Femur (tissue), 1 donor: Measurements from ENCODE around the gene CTDP1.
"Not testable (repeated sequence)": the region's sequence is repeated elsewhere in the genome, so short reads cannot be mapped to it uniquely, and the experiment has no call there.

Experiments
- DNase-seq: peaks from one replicate; pipeline ENCODE4 v3.0.0-alpha.2; 2017

The CTDP1 gene

DNA sequence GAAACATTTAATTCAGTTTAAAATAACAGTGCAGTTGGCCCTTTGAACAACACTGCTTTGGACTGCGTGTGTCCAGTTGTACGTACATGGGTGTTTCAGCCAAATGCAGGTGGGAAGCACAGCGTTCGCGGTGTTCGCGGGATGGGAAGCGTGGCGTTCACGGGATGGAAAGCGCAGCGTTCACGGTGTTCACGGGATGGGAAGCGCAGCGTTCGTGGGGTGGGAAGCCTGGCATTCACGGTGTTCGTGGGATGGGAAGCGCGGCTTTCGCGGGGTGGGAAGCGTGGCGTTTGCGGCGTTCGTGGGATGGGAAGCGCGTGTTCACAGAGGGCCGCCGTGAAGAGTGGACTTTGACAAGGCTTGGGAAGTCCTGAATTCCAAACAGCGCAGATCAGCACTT is 47.6 kb downstream of the CTDP1 start:
- no peak for DNase-seq

DNA sequence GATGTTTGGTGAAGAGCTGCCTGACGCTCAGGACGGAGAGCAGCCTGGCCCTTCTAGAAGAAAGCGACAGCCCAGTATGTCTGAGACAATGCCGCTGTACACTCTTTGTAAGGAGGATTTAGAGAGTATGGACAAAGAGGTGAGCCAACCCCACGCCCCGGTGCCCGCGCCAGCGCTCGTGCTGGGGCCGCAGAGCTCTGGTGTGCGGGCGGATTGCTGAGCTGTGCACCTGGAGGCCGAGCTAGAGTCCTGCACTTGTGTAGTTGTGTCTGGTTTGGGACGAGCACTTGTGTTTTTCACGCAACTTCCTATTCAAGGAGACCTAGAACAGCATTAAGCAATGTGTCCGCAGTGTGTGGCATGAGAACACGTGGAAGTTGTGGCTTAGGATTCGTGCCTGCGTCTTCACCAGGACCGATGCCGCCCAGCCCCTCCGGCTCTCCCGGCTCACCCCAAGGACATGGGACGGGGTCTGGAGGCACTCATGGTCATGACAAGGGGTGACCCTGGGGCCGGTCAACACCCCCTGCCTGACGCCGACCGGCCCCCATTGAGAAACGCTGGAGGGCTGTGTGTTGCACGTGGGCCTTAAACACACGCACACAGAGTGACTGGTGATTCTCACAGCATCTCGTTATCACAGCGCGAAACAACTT is 49.5 kb downstream of the CTDP1 start:
- DNase-seq, result no peak

DNA sequence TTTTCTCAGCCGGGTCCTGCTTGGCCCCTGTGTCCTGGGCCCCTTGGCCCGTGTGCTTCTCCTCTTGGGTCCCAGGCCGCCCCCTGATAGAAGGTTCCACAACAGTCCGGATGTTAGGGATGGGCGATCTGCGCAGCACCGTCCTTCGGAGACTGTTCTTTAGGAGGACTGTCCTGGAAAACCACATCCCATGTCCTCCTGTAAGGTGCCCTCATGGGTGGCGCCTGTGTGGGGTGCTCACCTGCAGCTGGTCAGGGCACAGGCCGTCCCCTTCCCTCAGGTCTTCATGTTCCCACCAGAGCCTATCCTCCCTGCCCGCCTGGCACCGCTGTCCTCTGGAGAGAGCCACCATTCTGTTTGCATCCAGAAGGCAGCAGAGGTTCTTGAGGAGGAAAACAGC is 50.0 kb downstream of the CTDP1 start:
- DNase-seq, result no peak

DNA sequence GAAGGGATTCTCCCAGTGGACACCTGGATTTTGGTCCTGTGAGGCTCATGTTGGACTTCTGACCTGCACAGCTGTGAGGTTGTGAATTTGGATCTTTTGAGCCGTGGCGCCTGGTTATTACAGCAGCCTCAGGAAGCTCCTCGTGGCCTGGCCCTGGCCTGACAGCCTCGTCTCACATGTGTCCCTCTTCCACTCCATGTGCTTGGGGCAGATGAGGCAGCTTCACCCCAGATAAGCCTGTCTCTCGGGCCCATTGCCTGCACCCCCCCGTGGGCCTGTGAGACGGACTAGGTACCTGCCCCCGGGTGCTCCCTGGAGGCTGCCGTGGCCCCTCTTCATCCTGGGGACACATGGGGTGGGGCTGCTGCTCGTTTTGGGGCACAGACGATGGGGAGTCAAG is 51.2 kb downstream of the CTDP1 start:
- no peak for DNase-seq

DNA sequence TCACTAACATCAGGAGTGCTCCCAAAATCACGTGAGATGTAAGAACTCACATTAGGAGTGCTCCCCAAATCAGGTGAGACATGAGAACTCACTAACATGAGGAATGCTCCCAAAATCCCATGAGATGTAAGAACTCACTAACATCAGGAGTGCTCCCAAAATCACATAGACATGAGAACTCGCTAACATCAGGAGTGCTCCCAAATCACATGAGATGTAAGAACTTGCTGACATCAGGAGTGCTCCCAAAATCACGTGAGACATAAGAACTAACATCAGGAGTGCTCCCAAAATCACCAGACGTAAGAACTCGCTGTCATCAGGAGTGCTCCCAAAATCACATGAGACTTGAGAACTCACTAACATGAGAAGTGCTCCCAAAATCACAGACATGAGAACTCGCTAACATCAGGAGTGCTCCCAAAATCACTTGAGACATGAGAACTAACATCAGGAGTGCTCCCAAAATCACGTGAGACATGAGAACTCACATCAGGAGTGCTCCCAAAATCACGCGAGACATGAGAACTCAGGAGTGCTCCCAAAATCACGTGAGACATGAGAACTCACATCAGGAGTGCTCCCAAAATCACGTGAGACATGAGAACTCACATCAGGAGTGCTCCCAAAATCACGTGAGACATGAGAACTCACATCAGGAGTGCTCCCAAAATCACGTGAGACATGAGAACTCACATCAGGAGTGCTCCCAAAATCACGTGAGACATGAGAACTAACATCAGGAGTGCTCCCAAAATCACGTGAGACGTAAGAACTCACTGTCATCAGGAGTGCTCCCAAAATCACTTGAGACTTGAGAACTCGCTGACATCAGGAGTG is 52.5 kb downstream of the CTDP1 start:
- DNase-seq, result not testable (repeated sequence)

DNA sequence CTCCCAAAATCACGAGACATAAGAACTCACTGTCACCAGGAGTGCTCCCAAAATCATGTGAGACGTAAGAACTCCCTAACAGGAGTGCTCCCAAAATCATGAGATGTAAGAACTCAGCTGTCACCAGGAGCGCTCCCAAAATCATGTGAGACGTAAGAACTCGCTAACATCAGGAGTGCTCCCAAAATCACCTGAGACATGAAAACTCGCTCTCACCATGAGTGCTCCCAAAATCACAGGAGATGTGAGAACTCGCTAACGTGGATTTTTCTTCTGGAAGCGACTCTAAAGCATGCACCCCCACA is 53.1 kb downstream of the CTDP1 start:
- DNase-seq, result no peak

DNA sequence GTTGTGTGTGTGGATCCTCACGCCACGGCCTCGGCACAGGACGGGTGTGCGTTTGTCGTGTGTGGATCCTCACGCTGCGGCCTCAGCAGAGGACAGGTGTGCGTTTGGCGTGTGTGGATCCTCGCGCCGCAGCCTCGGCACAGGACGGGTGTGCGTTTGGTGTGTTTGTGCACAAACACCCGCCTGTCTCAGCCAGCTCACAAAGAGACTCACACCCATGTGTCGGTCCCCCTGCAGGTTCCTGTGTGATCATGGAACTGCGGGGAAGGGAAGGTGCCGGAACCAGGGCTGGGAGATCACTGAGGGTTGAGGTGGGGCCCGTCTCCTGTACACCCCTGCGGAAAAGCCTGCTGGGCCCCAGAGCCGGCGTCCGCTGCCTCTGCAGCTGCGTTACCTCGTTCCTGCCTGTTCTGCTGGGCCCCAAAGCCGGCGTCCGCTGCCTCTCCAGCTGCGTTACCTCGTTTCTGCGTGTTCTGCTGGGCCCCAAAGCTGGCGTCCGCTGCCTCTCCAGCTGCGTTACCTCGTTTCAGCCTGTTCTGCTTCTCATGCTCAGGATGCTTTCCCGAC is 53.6 kb downstream of the CTDP1 start:
- DNase-seq, result no peak

DNA sequence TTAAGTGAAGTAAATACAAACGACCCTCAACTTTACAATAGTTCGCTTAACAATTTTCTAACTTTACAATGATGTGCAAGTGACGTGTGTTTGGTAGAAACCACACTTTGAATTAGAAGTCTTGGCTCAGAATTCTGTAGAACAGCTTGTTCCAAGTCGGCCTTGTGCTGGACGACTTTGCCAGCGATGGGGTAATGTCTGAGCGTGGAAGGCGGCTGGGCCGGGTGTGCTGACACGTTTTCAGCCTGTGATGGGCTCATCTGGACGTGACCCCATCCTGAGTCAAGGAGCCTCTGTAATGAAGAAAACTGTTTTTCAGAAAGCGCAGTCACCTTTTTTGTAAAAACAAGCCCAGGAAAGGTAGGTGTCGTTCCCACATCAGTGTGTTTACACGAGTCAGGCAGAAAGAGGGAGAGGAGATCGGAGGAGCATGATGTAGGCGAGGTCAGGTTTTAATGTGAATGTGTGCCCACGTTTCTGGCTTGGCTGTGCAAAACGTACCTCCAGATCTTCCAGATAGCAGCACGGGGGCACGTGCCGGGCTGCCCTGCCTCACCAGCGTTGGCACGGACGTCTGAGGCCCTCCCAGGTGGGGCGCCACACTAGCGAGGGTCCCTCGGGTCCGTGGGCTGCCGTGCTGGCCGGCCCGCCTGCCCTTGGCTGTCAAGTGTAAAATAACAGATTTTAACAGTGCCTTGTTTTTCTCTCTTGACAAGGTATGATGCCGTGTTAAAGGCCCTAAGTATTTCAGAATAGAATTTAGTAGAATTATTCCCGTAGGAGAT is 54.6 kb downstream of the CTDP1 start:
- DNase-seq, result no peak

DNA sequence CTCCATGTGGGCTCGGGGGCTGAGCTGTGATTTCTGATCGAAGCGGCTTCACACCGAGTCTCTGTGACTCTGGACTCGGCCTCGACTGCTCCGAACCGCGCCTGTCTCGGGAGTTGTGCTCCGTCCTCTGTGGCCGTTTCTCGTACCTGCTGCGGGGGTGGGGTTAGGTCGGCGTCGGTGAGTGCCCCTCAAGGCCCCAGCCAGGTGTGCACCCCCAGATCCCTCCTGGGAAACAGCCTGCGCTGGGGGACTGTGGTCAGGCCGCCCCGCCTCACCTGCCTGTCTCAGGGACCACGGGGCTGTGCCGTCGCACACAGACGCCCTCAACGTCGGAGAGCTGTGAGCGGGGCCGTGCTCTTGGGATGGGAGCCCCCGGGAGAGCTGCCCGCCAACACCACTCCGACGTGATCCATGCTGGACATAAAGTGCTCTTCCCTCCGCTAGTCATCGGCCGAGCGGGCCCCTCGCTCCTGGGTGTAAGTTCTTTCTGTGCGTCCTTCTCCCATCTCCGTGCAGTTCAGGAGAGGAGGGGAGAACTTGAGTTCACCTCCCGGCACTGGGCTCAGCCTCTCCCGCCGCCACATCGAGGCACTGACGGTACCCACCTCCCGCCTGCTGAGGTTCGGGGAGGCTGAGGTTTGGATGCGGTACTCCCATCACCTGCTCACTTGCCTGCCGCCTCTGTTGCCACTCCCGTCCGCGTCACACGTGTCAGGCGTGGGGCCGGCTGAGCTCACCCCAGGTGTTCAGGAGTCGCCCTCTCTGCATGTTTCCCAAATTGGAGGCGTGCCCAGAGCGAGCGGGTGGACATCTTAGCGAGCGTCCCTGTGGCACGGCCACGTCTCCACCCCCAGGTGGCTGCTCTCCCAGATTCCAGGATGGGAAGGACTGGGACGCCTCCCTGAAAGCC is 55.7 kb downstream of the CTDP1 start:
- DNase-seq, result no peak

DNA sequence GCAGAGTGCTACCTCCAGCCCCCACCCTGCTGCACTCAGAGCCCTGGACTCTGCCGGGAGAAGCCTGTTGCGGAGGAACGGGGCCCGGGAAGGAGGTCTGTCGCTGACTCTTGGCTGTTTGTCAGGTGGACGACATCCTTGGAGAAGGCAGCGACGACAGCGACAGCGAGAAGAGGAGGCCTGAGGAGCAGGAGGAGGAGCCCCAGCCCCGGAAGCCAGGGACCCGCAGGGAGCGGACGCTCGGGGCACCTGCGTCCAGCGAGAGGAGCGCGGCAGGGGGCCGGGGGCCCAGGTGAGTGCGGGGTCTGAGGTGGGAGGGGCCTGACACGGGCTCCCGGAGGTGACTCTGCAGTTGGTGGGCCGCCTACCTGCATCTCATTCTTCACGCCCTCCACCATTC is 56.6 kb downstream of the CTDP1 start:
- DNase-seq, result no peak

DNA sequence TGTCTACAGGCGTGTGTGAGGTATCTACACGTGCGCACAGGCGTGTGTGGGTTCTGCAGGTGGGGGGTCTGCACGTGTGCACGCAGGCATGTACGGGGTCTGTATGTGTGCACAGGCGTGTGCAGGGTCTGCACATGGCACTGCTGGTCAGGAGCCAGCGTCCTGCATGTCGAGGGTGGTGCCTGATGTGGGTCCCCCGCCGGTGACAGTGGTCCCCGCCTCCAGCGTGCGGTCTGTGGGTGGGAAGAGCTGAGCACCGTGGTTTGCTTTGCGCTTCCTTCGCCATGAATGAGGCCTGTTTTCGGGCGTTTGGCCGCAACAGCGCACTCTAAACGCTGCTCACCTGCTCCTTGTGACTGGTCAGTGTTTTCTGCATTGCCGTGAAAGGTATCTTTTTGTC is 57.2 kb downstream of the CTDP1 start:
- no peak for DNase-seq

DNA sequence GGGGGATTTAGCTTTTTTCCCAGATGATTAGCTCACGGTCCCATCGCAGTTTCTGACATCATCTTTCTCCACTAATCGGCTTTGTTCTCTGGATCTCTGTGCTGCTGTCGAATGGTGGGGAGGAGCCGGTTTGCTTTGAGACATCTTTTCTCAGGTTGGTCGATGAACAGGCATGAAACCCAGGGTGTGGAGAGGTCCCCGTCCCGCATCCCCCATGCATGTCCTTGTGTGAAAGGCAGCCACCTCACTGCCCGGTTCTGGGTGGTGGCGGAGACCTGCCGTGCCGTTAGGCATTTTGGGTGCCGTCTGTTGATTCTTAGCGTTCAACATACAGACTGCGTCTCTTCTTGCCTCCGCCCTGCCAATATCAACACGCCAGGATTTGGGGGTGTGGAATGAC is 57.8 kb downstream of the CTDP1 start:
- no peak for DNase-seq

DNA sequence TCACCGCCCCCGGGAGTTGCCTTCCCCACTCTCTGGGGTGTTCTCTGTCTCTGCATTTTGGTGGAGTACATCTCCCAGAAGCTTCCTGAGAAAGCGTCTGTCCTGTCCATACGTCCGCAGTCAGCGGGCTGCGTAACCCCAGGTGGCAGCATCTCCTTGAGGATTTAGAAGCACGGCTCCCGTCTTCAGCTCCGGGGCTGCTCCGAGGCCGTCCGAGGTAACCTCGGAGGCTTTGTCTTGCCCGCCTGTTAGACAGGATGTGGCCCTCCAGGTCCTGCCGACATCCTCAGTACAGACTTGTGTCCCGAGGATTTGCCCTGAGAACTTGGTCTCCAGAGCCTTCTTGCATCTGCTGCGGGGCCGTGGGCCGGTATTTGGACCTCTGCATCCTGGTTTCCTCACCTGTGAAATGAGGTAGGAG is 58.4 kb downstream of the CTDP1 start:
- DNase-seq, result no peak

DNA sequence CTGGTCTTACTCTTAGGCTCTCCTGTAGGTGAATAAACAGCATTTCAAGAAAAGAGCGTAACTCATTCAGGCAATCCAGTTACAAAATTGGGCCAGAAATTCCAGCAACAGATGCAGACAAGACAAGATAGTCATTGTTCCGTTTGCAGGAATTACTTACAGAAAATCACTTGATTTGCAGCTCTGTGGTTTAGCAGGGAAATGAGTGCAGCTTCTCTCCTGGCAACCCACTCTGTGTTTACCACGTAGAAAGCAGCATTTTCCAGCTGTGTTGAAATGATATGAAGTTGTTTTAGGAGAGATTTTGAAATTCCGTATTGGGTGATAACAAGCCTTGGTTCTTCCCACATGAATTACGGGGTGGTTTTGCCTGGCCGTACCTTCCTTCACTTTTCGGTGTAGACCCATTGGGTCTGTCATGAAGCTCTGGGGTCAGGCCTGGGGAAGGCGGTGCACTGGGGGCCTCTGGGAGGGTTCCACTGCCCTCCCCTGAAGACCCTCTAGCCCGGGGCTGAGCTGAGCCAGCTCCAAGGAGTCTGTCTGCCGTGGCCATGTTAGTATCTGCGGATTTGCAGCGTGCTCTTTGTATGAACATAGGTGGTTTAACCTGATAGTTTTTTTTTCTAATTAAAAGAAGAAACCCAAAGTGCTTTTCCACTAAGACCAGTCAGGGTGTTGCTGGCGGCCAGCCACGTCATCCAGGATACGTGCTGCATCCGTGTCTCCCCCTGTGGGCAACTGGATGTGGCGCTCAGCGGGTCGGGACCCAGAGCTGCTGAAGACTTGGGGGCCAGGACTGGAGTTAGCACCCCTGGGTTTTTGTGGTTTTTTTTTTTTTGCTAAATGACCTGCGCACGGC is 59.2 kb downstream of the CTDP1 start:
- no peak for DNase-seq

DNA sequence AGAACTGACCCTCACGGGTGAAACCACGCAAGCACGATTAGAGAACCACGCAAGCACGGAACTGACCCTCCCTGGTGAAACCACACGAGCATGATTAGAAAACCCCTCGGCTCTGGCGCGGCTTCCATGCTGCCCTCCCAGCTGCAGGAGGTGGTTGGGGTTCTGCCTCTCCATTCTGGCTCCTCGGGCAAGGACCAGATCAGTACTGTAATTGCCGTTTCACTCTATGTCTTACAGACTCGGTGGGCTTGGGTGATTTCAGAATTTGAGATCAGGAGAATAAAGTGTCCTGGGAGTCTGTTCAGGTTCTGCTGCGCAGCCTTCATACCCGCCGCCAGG is 59.8 kb downstream of the CTDP1 start:
- DNase-seq, result no peak

DNA sequence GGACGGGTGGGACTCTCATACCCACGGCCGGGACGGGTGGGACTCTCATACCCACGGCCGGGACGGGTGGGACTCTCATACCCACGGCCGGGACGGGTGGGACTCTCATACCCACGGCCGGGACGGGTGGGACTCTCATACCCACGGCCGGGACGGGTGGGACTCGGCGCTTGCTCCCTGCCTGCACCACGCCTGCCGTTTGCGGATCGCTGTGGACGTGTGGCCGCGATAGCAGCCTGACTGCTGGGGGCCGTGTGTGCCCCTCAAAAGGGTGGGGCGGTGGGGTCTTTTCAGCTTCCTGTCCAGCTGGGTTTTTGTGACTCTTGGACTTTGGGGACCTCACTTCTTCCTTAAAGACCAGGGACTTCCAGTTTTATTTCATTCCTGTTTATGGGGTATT is 60.4 kb downstream of the CTDP1 start:
- DNase-seq, result not testable (repeated sequence)

DNA sequence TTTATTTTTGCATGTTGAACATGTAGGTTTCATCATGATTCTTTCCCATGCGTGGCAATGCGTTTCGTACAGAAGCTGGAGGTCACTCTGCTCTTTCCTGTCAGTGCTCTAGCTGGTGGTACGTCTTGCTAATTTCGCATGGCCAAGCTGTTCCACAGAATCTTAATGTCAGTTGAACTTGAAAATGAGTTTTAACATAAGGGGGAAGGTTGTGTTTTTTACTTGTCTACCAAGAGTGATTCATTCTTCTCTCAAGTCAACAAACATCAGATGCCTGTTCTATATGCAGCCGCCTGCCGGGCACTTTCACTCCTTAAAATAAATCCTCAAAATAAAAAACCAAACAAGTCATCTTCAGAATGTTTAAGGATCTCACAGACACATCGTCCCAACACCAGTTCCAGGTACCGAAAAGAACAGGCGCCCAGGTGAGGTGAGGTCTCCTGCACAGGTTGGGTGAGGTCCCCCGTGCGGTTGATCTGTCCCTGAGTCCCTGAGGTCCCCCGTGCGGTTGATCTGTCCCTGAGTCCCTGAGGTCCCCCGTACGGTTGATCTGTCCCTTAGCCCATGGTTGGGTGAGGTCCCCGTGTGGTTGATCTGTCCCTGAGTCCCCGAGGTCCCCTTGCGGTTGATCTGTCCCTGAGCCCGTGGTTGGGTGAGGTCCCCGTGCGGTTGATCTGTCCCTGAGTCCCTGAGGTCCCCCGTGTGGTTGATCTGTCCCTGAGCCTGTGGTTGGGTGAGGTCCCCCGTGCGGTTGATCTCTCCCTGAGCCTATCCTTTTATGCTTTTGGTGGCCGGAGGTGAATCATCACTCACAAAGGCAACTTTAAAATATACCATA is 61.1 kb downstream of the CTDP1 start:
- no peak for DNase-seq

DNA sequence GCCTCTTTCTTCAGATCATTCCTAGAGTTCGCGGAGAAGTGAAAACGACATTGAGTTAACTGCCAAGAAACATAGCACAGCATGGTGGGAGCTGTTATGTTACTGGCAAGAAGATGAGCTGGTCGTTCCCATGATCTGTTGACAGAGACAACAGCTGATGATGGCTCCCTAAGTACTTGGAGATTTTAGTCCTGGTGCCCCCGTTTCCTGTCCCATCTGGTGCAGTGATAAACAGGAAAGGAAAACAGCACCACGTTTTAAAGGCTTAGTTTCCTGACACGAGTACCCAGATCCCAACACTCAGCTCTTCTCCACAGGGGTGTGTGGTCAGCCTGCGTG is 61.7 kb downstream of the CTDP1 start:
- DNase-seq, result no peak

DNA sequence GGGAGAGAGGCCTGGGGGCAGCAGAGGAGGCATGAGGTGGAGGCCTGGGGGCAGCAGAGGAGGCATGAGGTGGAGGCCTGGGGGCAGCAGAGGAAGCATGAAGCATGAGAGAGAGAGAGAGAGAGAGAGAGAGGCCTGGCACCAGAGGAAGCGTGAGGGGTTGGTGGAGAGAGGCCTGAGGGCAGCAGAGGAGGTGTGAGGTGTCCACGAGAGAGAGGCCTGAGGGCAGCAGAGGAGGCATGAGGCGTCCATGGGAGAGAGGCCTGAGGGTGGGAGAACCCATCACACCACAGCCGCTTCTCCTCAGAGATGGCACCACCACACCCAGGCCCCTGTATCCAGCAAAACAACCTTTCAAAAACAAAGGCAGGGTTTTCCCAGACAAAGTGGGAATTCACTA is 62.5 kb downstream of the CTDP1 start:
- no peak for DNase-seq

DNA sequence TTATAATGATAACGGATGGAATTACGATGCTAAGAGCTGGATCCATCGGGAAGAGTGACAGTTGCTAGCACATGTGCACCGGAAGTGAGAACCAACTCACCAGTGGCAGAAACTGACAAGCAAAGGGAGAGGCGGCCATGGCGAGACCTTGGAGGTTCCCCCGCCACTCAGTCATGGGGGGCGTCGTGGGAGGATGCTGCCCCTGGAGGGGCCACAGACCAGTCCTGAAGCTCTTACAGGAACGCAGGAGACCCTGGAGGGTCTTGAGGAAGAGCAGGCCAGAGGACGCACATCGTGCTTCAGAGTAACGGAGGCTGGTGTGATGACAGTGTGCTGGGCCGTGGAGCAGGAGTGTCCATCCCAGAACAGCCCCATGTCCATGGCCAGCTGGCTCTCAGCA is 65.0 kb downstream of the CTDP1 start:
- no peak for DNase-seq

DNA sequence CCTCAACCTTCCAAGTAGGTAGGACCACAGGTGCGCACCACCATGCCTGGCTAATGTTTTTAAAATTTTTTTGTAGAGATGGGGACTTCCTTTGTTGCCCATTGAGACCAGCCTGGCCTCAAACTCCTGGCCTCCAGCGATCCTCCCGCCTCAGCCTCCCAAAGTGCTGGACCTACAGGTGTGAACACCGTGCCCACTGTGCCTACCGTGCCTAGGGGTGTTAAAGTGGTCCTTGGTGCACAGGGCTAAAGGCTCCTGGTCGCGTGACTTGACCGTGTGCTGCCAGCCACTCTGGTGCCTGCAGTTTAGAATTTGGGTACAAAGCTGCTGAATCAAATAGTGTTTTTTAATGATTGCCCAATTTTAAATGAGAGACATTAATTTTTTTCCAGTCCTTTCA is 67.1 kb downstream of the CTDP1 start:
- DNase-seq, result no peak
